GM21423 (cell line): ENCODE measurements around the gene MARCHF11.

Experiments used
- ATAC-seq: cut with Tn5 transposase; IDR thresholded peaks from one replicate; pipeline ENCODE4 v1.9.1; 2021; ENCODE audit warnings: mild to moderate bottlenecking, moderate library complexity; ENCODE audit not compliant: unreplicated experiment

Gene MARCHF11

DNA sequence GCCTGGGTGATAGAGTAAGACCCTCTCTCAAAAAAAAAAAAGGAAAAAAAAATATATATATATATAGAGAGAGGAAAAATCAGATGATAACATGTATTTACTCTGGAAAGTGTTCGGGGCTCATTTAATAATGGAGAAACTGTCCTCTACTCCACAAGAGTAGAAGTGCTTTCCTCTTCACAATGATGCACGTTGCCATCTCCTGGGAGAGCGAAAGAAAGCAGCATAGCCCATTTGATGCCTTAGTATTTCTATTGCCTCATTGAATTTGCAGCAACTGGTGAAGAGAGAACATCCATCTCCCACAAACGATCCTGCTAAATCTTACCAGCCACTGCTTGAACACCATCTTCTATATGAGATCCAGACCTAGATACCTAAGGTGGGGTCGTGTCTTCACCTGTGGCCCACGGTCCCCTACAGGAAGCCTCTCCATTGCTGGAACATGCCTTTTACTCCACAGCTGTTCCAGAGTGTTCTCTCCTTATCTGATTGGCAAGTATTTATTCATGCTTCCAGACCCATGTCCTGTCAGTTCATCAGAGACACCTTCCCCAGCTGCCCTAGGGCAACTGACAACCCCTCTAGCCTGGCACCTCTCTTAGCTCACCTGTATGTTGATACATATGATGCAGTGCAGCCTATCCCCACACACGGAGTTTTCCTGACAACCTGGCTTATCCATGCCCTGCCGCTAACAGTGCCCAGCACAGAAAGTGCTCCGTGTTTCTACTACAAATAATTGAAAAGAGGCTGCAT, 115.3 kb downstream of the MARCHF11 start:
- ATAC-seq = no peak

DNA sequence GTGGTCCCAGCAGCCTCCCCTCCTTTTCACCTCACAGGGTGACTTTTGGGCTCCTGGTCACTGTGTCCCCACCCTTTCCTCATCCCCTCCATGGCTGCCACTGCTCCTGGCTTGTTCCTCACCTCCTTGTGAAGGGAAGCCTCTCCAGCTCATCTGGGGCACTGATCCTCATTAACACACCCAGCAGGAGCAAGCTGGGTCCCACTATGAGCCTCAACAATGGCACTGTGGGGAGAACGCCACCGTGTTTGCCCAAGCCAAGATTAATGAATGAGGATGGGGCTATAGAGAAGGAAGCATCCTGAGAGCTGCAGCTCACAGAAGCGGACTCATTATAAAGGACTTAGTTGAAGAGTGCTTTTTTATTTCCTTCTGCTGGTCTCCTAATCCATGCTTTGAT, 118.4 kb downstream of the MARCHF11 start:
- no peak for ATAC-seq

DNA sequence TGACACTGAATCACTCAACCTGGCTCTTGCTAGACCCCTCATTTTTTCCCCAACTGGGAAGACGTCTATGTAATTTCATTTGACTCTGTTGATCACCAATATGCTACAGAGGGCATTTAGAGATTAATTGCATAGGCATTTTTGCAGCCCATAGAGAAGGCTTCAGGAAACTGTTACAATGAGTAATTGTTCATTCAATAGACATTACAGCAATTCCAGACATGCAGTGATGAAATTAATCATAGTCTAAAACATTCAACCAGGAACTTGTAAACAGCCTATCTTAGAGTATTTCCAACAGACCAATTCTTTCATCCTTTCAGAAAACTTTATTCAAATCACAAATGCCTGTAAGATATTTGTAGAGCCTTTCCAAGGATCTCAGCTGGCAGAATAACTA, 122.3 kb downstream of the MARCHF11 start:
- no peak for ATAC-seq

DNA sequence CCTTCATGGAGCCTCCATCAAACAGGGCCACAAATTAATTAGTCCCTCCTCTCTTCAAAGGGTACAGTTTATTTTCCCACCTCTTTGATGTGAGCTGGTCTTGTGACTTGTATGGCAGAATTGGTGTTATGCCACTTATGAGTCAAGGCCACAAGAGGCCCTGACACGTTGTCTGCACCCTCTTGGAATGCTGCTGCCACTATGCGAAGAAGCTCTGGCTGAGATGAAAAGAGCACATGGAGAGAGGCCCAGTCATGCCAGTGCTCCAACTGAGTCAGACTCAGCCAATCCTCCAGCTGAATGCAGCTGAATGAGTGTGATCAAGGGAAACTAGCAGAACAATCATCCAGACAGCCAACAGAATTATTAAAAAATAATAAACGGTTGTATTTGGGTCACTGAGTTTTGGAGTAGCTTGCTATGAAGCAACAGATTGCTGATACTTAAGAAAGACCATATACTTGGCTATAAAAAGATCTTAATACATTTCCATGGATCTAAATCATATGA, 128.3 kb downstream of the MARCHF11 start:
- no peak for ATAC-seq

DNA sequence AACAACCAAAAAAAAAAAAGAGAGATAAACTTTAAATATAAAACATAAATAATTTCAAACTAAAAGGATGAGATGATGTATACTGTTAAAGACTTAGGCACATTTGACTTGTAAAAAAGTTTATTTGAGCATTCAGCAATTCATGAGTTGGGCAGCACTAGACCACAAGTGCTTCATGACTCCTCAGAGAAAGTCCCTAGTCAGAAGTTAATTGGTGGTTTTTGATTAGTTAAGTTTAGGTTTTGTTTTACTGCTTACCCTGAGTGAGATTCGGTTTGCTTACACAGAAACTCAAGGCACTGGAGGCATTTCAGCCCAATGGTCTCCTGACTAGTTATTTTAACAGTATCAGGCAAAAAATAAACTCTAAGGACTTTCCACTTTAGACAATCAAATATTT, 129.2 kb downstream of the MARCHF11 start:
- no peak for ATAC-seq

DNA sequence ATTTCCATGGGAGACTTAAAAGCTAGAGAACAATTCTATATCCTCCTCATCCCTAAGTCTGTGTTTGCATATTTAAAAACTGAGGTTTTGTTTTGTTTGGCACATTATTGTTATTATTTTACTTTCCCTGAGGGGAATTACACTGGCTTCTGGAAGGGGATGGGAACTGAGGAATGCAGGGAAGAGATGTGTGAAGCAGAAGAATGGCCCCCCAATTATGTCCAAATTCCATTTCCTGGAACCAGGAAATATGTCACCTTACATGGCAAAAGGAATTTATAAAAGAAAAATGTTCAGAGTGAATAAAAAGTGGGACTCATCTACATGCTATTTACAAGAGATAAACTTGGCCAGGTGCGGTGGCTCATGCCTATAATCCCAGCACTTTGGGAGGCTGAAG, 129.8 kb downstream of the MARCHF11 start:
- no peak for ATAC-seq

DNA sequence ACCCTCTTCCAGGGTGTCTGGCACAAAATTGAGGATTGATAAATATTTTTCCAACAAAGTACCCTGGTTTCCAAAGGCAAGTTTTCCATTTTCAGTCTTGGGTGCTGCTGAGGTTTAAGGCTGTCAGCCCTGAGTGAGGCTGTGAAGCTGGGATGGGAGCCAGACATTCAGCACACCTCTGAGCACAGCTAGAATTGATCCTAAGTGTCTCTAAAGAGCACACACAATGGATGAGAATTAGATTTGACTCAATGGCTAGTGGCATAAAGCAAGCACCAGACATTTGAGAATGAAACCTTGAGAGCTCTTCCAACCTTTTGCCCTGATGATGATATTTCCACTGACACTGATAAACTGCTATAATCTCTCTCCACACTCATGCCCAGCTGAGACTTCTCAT, 131.5 kb downstream of the MARCHF11 start:
- ATAC-seq = no peak

DNA sequence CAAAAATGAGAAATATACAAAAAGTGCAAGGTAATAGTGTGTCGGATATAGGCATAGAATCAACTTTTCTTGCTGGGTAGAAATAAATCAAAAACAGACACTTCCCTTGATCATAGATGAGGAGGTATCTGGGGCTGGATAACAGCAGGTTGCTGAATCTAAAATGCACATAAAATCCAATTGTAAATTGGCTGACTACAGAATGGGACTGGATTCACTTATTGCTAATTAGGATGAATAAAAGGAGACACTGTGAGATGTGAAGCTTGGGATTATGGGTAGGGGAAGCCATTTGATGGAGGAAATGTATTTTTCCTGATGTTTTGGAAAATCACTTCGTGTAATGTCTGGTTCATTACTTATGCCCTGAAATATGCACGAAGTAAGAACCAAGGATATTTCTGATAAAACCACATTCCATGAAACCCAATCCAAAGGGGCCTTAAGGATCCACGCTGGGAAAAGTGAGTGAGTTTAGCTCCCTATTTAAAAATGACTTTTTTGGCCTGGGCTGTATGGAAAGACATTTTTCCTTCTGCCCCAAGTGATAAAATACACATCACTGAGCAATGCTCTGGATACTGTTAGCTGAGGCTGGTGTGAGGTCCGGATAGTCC, 136.1 kb downstream of the MARCHF11 start:
- ATAC-seq = no peak

DNA sequence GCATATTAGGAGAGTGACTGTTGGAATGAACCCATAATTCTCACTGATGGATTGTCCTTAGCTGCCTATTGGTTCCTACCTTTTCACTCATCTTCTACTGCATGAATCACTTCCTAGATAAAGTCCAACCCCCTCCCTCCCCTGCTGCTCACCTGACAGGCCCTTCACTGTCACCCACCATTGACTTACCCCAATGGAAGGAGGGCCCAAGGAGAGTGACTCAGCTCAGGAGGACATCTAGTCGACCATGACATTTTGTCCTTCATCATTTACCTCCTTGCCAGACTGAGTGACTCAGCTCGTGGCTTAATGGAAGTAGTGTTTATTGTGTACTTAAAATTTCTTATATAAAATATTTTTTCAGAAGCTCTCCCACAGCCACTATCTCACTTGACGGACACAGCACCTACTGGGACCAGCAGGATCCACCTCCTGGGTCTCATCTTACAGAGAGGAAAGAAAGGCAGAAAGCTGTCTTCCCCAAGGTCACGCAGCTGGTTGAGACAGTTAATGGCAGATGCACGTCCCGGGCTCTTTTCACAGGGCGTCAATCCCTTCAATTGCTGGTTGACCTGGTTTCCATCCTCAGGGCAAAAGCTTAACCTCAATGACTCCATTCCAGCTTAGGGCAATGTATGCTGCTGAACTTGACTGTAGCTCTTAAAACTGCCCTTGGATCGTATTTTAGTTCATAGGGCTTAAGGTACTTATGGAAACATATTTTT, 142.3 kb downstream of the MARCHF11 start:
- no peak for ATAC-seq

DNA sequence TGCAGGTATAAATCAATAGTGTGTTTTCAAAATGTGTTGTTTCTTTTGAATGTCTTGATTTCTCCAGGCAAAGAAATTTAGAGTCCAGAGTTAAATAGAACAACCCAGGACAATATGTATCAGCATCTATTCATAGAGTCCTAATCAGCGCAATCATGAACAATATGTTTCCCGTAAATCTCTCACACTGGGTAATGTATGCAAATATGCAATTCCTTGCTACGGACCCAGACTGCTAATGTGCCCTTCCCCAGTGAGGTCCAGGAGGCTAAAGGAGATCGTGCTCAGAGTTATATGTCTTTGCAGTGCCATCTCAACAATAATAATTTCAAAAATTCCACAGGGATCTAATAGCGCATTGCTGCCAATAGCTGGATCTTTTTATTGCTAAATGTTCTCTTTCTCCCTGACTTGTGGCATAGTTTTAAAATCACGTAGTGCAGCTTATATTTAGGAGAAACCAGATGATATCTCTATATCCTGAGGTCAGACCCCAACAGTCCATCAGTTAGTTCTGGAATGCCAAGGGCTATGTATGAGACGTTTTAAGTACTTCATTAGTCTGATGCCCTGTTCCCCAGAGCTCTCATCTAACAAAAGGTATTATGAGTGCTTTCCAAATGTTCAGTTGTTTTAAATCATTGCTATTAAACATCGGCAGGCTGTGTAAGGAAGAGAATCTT, 145.1 kb downstream of the MARCHF11 start:
- no peak for ATAC-seq

DNA sequence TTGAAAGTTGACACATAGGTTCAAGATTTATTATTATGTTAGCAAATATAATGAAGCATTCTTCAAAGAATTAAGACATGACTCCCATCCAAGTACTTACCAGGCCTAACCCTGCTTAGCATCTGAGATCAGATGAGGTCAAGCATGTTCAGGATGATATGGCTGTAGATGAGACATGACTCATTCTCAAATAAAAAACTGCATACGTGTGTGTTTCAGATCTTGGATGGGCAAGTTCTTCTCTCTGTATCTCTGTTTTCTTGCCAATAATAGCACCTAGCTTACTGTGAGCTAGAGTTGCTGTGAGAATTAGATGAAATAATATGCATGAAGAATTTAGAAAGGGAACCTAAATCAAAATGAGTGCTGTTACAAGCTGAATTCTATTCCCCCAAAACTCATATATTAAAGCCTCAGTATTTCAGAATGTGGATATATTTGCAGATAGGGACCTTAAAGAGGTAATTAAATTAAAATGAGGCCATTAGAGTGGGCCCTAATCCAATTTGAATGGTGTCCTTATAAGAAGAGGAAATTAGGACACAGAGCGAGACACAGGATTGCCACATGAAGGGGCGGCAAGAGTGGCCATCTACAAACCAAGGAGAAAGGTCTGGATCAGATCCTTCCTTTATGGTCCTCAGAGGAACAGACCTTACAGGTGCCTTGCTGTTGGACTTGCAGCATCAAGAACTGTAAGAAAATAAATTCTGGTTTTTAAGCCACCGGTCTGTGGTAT, 146.2 kb downstream of the MARCHF11 start:
- ATAC-seq = no peak

DNA sequence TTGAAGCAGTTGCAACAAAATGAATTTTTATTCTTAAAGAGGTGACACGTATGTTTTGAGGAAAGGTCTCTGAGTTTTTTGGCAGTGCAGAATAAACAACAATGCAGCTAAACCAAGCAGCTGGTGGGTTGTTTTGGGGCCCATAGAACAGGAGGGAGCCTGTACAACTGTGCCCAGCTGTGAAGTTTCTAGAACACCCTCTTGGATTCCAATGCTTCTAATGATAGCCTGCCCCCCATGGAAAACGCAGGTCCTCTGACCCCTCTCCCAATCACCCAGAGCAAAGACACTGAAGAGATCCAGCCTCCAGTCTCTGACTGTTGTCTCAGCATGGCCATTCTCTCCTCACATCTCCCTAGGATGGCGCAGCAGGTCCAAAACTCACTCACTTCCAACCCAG, 150.9 kb downstream of the MARCHF11 start:
- no peak for ATAC-seq

DNA sequence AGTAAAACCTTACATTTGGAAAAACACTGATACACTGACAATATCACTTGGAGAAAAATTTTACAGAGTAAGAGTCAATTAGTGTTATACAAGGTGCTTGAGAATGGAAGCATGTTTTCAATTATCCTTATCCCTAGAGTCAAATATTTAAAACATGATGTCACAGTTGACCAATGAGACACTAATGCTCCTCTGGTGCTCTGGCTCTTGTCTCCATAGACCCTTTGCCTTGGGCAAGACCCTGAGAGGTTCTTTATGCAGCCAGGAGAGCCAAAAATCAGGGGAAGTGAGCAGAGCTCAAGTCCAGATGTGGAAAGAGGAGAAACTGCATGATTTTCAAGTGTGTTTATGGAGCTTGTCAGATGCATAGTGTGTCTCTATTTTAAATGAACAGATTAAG, 153.9 kb downstream of the MARCHF11 start:
- ATAC-seq = no peak

DNA sequence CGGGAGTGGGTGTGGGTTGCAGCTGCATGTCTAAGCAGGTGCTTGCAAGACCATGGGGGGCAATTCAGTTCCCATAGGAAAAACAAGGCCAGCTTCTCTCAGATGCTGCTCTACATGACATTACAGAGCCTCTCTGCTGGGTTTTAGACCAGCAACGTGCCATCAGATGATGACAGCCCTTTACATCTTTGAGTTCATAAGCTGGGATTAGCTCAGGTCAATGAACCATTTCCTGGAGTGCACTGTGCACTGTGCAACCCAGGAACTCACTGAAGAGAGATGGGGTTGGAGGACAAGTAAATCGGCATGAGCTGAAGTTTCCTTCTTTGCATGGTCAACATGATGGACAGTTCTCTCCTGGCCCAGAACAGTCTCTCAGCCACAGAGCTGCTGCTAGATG, 160.6 kb downstream of the MARCHF11 start:
- ATAC-seq = no peak

DNA sequence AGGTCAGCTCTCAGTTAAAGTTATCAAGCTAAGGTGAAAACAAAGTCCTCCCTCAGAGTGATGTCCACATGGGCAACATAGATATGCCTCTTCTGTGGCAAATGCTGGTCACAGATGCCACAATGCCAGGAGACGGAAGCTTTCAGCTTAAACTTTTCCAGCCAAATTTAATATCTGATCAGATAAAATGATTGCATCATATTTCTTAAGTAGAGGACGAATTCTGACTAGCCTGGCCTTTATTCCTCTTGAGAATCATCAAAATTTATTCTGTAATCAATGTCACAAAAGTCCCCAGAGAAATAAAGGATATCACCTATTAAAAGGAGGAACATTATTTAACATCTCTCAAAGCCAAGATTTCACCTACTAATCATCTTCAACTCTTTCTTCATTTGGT, 161.9 kb downstream of the MARCHF11 start:
- ATAC-seq = no peak
